K562 (cell line): Measurements from ENCODE around the gene METRN. TPM values are rescaled to one million over a fixed set of nuclear protein-coding genes. Genes with fewer than 3 reads are reported as not detected.

Experiments used
- ATAC-seq: fragments of 200-7000 bp; cut with Tn5 transposase; 3 replicates; pipeline ENCODE4 v1.9.1; 2020; ENCODE audit warnings: moderate library complexity
- BruUV-seq: library from RNA; stranded (reverse); fragments of 400-500 nt; replicated peaks from 2 replicates; lab custom pipeline; 2021; lab: Mats Ljungman, UMichigan
- CTCF ChIA-PET: fragments of 300-600 bp; formaldehyde crosslinking; extraction: SDS; loops from one replicate; lab custom pipeline; 2021; ENCODE audit warnings: low intra/inter-chr PET ratio; lab: Yijun Ruan, JAX
- POLR2A ChIA-PET: fragments of 300-600, 350-650 bp; sonication (Branson Sonifier 250); formaldehyde crosslinking; extraction: SDS; loops from one replicate; lab custom pipeline; 2021; ENCODE audit warnings: antibody characterized with exemption, inconsistent platforms; lab: Yijun Ruan, JAX
- DNase-seq, 4 experiments: peaks; one replicate each; pipeline versions ENCODE4 v3.0.0 to v3.0.0-alpha.2; 2011 to 2018; ENCODE audit warnings: low spot score in 3 of 4, mixed read lengths in 3 of 4; ENCODE audit errors: extremely low read depth in 1 of 4
- FAIRE-seq: peaks from 2 replicates; lab custom pipeline; 2011; peaks lifted over from hg19 to GRCh38; lab: Jason Lieb, UNC
- H2AFZ ChIP-seq: 2 replicates; pipeline ENCODE4 v1.6.0; 2011; ENCODE audit warnings: low read depth, low read length, control low read depth, inconsistent platforms
- H3K27ac ChIP-seq: fragments of 200-600 bp; 3 replicates; pipeline ENCODE4 v1.8.0; 2011; ENCODE audit warnings: low read depth, mild to moderate bottlenecking, control low read depth, inconsistent platforms, low read length, moderate library complexity, mixed read lengths; ENCODE audit errors: extremely low read depth
- H3K27me3 ChIP-seq, 2 experiments: fragments of 300-600 bp in 1 of 2; 2 replicates in 1 of 2; 3 replicates in 1 of 2; pipeline versions ENCODE4 v1.6.0 to v1.8.0; 2011; ENCODE audit warnings: inconsistent platforms in 2 of 2, low read length in 2 of 2, mild to moderate bottlenecking in 1 of 2, mixed read lengths in 1 of 2, moderate library complexity in 1 of 2; ENCODE audit not compliant: control insufficient read depth in 2 of 2, insufficient read depth in 2 of 2
- H3K36me3 ChIP-seq: fragments of 300-600 bp; 3 replicates; pipeline ENCODE4 v1.8.0; 2011; ENCODE audit warnings: mild to moderate bottlenecking, low read length, inconsistent platforms; ENCODE audit not compliant: control insufficient read depth, insufficient read depth
- H3K4me1 ChIP-seq, 2 experiments: fragments of 200-600 bp in 1 of 2; replicated peaks in 1 of 2; 2 replicates in 1 of 2; 3 replicates in 1 of 2; pipeline versions ENCODE4 v1.5.1 to v1.8.0; 2011; ENCODE audit warnings: inconsistent platforms in 2 of 2, low read length in 2 of 2, mild to moderate bottlenecking in 1 of 2, mixed read lengths in 1 of 2, moderate library complexity in 1 of 2; ENCODE audit not compliant: control insufficient read depth in 2 of 2, insufficient read depth in 2 of 2
- H3K4me2 ChIP-seq: 2 replicates; pipeline ENCODE4 v1.6.1; 2011; ENCODE audit warnings: low read length, control low read depth, inconsistent platforms, mixed read lengths; ENCODE audit not compliant: insufficient read depth
- H3K4me3 ChIP-seq: fragments of 200-600 bp; sonication (generic), shearing (Covaris generic); 2 replicates; pipeline ENCODE4 v1.5.1; 2016; ENCODE audit warnings: control low read depth, inconsistent platforms
- H3K79me2 ChIP-seq: fragments of 200-600 bp; 3 replicates; pipeline ENCODE4 v1.8.0; 2011; ENCODE audit warnings: low read length, inconsistent platforms; ENCODE audit not compliant: control insufficient read depth, insufficient read depth
- H3K9ac ChIP-seq, 2 experiments: 2 replicates each; pipeline versions ENCODE4 v1.6.0 to v1.6.1; 2011; ENCODE audit warnings: low read depth in 2 of 2, low read length in 2 of 2, control low read depth in 1 of 2, inconsistent platforms in 1 of 2, mild to moderate bottlenecking in 1 of 2, mixed read lengths in 1 of 2; ENCODE audit not compliant: insufficient read depth in 1 of 2
- H3K9me1 ChIP-seq: one replicate; pipeline ENCODE4 v1.6.0; 2011; ENCODE audit warnings: inconsistent platforms, mild to moderate bottlenecking, low read length, moderate library complexity; ENCODE audit not compliant: control insufficient read depth, insufficient read depth
- H3K9me3 ChIP-seq: replicated peaks from 2 replicates; pipeline ENCODE4 v1.5.1; 2011; ENCODE audit warnings: low read depth, low read length, inconsistent platforms; ENCODE audit not compliant: control insufficient read depth, insufficient read depth
- H4K20me1 ChIP-seq: replicated peaks from 2 replicates; pipeline ENCODE4 v1.6.1; 2011; ENCODE audit warnings: low read length, inconsistent platforms, mixed read lengths; ENCODE audit not compliant: control insufficient read depth, insufficient read depth
- BHLHE40 ChIP-seq: IDR thresholded peaks from 2 replicates; pipeline ENCODE4 v1.6.1; 2011; ENCODE audit warnings: low read length, improper control_type of control experiment
- CREB1 ChIP-seq, 2 experiments: sonication (generic) in 1 of 2; formaldehyde crosslinking in 1 of 2; IDR thresholded peaks; 2 replicates each; pipeline versions ENCODE4 v1.6.1 to v1.8.0; 2012 to 2022; ENCODE audit warnings: inconsistent platforms in 1 of 2, mild to moderate bottlenecking in 1 of 2, missing genetic modification reagents in 1 of 2, moderate library complexity in 1 of 2
- DMBX1 ChIP-seq: fragments of 250-450 bp; sonication (Bioruptor Pico); IDR thresholded peaks from 2 replicates; pipeline ENCODE4 v1.8.0; 2022; ENCODE audit warnings: inconsistent platforms, mild to moderate bottlenecking, moderate library complexity, borderline replicate concordance
- ETS2 ChIP-seq: IDR thresholded peaks from 2 replicates; pipeline ENCODE4 v1.6.1; 2016; ENCODE audit warnings: borderline replicate concordance, missing genetic modification characterization, mild to moderate bottlenecking, moderate library complexity, missing compliant biosample characterization; ENCODE audit not compliant: poor library complexity, severe bottlenecking
- MYBL2 ChIP-seq, 2 experiments: fragments of 450-650 bp in 1 of 2; sonication (generic) in 1 of 2; formaldehyde crosslinking in 1 of 2; IDR thresholded peaks; 2 replicates each; pipeline versions ENCODE4 v1.6.1 to v1.8.1; 2017 to 2022; ENCODE audit warnings: borderline replicate concordance in 1 of 2, inconsistent platforms in 1 of 2, low read depth in 1 of 2, mild to moderate bottlenecking in 1 of 2, missing genetic modification reagents in 1 of 2, moderate library complexity in 1 of 2
- NR2C2 ChIP-seq, 2 experiments: fragments of 200-800 bp in 1 of 2; sonication (Bioruptor generic) in 1 of 2; sonication (generic) in 1 of 2; formaldehyde crosslinking in 1 of 2; IDR thresholded peaks; 2 replicates each; pipeline versions ENCODE4 v1.6.1 to v1.8.0; 2016 to 2022; ENCODE audit warnings: mild to moderate bottlenecking in 1 of 2, missing compliant biosample characterization in 1 of 2, missing genetic modification characterization in 1 of 2, missing genetic modification reagents in 1 of 2
- SMARCC2 ChIP-seq: fragments of 450-650 bp; IDR thresholded peaks from 2 replicates; pipeline ENCODE4 v1.6.1; 2017; ENCODE audit warnings: antibody characterized with exemption, moderate library complexity, mild to moderate bottlenecking, low read depth
- ZNF263 ChIP-seq: sonication (generic); formaldehyde crosslinking; IDR thresholded peaks from 2 replicates; pipeline ENCODE4 v1.8.0; 2022; ENCODE audit warnings: mild to moderate bottlenecking, missing genetic modification reagents, borderline replicate concordance
- WGBS: fragments of 100-300 bp; shearing (Covaris generic); methylation state at CpG from one replicate; pipeline ENCODE4 v1.1.6; 2016; ENCODE audit warnings: low coverage, mixed read lengths; ENCODE audit not compliant: insufficient coverage; ENCODE audit errors: missing lambda C conversion rate; 5-methylcytosine and 5-hydroxymethylcytosine counted together
- in situ Hi-C: fragments of 300-500 bp; cut with MboI; formaldehyde crosslinking; loops from 4 replicates; pipeline ENCODE4 v1.15.0; 2018; ENCODE audit warnings: inconsistent platforms, mixed read lengths
- intact Hi-C: fragments of 100-400 bp; cut with micrococcal nuclease; formaldehyde crosslinking; loops from 2 replicates; pipeline ENCODE4 v1.14.2; 2022
- polyA plus RNA-seq, 8 experiments: library from polyadenylated mRNA; depleted of rRNA in 4 of 8; stranded (reverse) in 5 of 8; unstranded in 3 of 8; fragments of >200 nt; fragmentation: Nextera tagmentation in 2 of 8; fragmentation: Illumina TruSeq in 1 of 8; extraction: Ambion mirVana in 2 of 8; extraction: Trizol in 1 of 8; gene quantifications; 2 replicates each; pipeline versions ENCODE4 v1.2.1 to v1.2.3, GENCODE V29; 2011 to 2014; ENCODE audit warnings: inconsistent platforms in 1 of 8, missing spikeins in 1 of 8
- total RNA-seq, 7 experiments: library from RNA; depleted of rRNA in 6 of 7; stranded (reverse); fragments of >200 nt in 6 of 7; fragmentation: Illumina TruSeq in 2 of 7; extraction: Trizol in 2 of 7; gene quantifications; 2 replicates each; pipeline versions ENCODE4 v1.2.1 to v1.2.3, GENCODE V29; 2011 to 2021; ENCODE audit warnings: low replicate concordance in 1 of 7
- TF ChIP-seq, protein P1 (sequence below): sonication (generic); formaldehyde crosslinking; IDR thresholded peaks from 2 replicates; pipeline ENCODE4 v1.8.1; 2022; ENCODE audit warnings: missing genetic modification reagents
- TF ChIP-seq, protein P2 (sequence below): fragments of 450-650 bp; formaldehyde crosslinking; IDR thresholded peaks from 2 replicates; pipeline ENCODE4 v1.4.0; 2020; ENCODE audit warnings: mild to moderate bottlenecking

METRN gene
- total and polyA plus RNA-seq, 9 of the 15 experiments (the other 6 are each of a cell fraction or from before 2014, with no cell fraction given): 0.20 to 89.8 (median 15.4) TPM

DNA sequence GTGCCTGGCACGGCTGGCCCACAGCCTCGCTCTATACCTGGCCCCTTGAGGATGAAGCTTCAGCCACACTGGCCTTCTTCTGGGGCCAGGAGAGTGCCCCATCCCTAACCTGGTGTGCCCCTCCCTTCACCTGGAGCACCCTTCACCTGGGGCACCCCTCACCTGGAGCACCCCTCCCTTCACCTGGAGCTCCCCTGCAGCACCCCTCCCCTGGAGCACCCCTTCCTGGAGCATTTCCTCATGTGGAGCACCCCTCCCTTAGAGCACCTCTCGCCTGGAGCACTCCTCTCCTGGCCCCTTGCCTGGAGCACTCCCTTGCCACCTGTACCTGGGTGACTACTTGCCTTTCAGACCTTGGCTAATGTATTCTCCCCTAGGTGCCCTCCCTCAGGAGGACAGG, 6.9 kb upstream of the METRN start:
- no peak overlapping the region for H3K27ac ChIP-seq
- no peak for FAIRE-seq
- peaks cover 0 to 27% of the 10 kb centered on the region in 2 experiments; a peak in 3 of 5 replicates for H3K27me3 ChIP-seq
- H3K79me2 ChIP-seq: no peaks in the 10 kb centered on the region
- WGBS: 0% methylated on average over 3 of the region's 3 CpGs
- H3K4me3 ChIP-seq: no peak overlapping the region
- H3K9ac ChIP-seq: no peak overlapping the region
- H4K20me1 ChIP-seq: peaks cover 26% of the 10 kb centered on the region; the same call in 1 of the 2 replicates
- H3K9me3 ChIP-seq: no peaks in the 10 kb centered on the region
- intact Hi-C loops: no loop called here
- no TSS peak for BruUV-seq
- TF ChIP-seq ZNF263 (CRISPR knock-in tag): peak; percentile 93
- no peak for TF ChIP-seq NR2C2 (CRISPR knock-in tag; IDR thresholded peaks at IDR 0.05)
- no peak for TF ChIP-seq NR2C2 (tag; IDR thresholded peaks at IDR 0.05)
- in situ Hi-C loops: no loop called here
- no peaks in the 10 kb centered on the region for H3K36me3 ChIP-seq
- H3K4me1 ChIP-seq: peaks cover 0 to 65% of the 10 kb centered on the region in 2 experiments; a peak in 3 of 5 replicates
- ChIA-PET CTCF (interaction anchor here (0.6 kb wide), 1 partner anchor 81 kb away, joined by 5 read pairs; no protein-coding TSS in a partner anchor), POLR2A (interaction anchor here (0.7 to 1.0 kb wide), 3 partner anchors 28 to 171 kb away, joined by 3 read pairs; no protein-coding TSS in a partner anchor)
- no peak overlapping the region for H3K4me2 ChIP-seq
- DNase-seq: no peak
- no peaks in the 10 kb centered on the region for H3K9me1 ChIP-seq
- H2AFZ ChIP-seq: no peak overlapping the region
- ATAC-seq: no peak

DNA sequence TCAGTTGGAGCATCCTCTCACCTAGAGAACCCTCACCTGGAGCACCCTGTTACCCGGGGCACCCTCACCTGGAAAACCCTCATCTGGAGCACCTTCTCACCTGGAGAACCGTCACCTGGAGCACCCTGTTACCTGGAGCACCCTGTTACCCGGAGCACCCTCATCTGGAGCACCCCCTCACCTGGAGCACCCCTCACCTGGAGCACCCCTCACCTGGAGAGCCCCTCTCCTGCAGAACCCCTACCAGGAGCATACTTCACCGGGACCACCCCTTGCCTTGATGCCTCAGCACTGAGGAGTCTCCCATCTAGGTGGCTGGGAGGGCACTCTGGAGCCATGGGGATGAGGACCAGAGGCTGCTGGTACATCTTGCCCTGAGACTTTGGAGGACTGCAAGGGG, 6.0 kb upstream of the METRN start:
- Histone ChIP-seq H3K36me3 (no peaks in the 10 kb centered on the region), H3K4me3 (no peak overlapping the region), H3K79me2 (no peaks in the 10 kb centered on the region), H3K9ac (no peak overlapping the region), H3K9me3 (no peaks in the 10 kb centered on the region), H3K9me1 (no peaks in the 10 kb centered on the region), H3K27ac (no peak overlapping the region), H3K27me3 (peaks cover 0 to 18% of the 10 kb centered on the region in 2 experiments; a peak in 2 of 5 replicates), H2AFZ (no peak overlapping the region), H3K4me1 (peaks cover 0 to 64% of the 10 kb centered on the region in 2 experiments; a peak in 3 of 5 replicates), H4K20me1 (peaks cover 24% of the 10 kb centered on the region; the same call in 1 of the 2 replicates), H3K4me2 (no peak overlapping the region)
- CTCF ChIA-PET: interaction anchor here (4.5 kb wide), 1 partner anchor 76 kb away, joined by 73 read pairs; no protein-coding TSS in a partner anchor
- ATAC-seq (no peak), DNase-seq (no peak), FAIRE-seq (no peak)
- peak; percentile 97 for TF ChIP-seq ZNF263 (CRISPR knock-in tag)
- TF ChIP-seq CREB1 (IDR thresholded peaks at IDR 0.05): no peak
- TF ChIP-seq CREB1 (CRISPR knock-in tag; IDR thresholded peaks at IDR 0.05): no peak
- TF ChIP-seq, protein P1, sequence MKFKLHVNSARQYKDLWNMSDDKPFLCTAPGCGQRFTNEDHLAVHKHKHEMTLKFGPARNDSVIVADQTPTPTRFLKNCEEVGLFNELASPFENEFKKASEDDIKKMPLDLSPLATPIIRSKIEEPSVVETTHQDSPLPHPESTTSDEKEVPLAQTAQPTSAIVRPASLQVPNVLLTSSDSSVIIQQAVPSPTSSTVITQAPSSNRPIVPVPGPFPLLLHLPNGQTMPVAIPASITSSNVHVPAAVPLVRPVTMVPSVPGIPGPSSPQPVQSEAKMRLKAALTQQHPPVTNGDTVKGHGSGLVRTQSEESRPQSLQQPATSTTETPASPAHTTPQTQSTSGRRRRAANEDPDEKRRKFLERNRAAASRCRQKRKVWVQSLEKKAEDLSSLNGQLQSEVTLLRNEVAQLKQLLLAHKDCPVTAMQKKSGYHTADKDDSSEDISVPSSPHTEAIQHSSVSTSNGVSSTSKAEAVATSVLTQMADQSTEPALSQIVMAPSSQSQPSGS: no peak
- TF ChIP-seq MYBL2 (IDR thresholded peaks at IDR 0.05; ENCODE audit: low read depth): no peak
- TF ChIP-seq MYBL2 (CRISPR knock-in tag; IDR thresholded peaks at IDR 0.05; ENCODE audit: borderline replicate concordance): no peak
- TF ChIP-seq, protein P2, sequence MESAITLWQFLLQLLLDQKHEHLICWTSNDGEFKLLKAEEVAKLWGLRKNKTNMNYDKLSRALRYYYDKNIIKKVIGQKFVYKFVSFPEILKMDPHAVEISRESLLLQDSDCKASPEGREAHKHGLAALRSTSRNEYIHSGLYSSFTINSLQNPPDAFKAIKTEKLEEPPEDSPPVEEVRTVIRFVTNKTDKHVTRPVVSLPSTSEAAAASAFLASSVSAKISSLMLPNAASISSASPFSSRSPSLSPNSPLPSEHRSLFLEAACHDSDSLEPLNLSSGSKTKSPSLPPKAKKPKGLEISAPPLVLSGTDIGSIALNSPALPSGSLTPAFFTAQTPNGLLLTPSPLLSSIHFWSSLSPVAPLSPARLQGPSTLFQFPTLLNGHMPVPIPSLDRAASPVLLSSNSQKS: no peak
- no peak for TF ChIP-seq DMBX1 (CRISPR knock-in tag)
- no peak for TF ChIP-seq SMARCC2
- no peak for TF ChIP-seq ETS2 (tag)
- TF ChIP-seq BHLHE40: no peak
- intact Hi-C loops: no loop called here
- 10% methylated on average over 4 of the region's 4 CpGs for WGBS
- POLR2A ChIA-PET: interaction anchor here (0.5 to 1.0 kb wide), 3 partner anchors 11 to 27 kb away, joined by 3 to 4 read pairs (median 4); no protein-coding TSS in a partner anchor
- in situ Hi-C loops: no loop called here
- no TSS peak for BruUV-seq
